TTC549 (cell line): ENCODE measurements around the gene ITGA3.

Experiments used
- FAIRE-seq: peaks from 2 replicates; lab custom pipeline; 2012; peaks lifted over from hg19 to GRCh38; lab: Jason Lieb, UNC

ITGA3 gene

DNA sequence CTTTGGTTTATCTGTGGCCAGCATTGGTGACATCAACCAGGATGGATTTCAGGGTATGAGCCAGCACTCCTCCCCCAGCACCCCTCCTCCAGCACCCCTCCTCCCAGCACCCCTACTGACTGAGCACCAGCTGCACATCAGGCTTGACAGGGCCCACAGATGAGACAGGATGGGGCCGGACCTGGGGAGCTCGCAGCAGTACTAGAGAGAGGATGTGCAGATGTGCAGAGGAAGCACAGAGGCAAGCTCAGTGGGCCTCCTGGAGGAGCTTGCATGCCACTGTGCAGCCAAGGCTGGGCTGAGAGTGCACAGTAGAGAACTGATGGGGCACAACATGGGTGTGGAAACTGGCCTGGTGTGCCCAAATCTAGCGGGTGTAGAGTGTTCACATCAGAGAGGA is 16.2 kb downstream of the ITGA3 start:
- FAIRE-seq = no peak

DNA sequence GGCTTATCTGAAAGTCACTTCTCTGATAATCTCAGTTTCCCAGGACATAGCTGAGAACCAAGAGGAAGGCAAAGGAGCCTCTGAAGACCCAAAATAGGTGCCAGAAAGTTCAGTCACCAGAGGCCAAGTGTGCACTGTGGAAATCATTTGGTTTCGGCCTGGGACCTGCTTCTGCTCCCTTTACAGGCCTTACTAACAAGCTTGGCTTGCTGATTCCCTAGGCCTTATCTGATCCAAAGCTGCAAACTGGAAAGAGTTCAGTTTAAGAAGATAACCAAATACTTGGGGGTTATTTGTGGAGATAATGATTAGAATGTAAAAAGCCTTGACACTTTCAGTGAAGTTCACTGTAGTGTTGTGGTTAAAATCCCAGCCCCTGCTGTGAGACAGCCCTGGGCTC is 17.0 kb downstream of the ITGA3 start:
- FAIRE-seq = no peak

DNA sequence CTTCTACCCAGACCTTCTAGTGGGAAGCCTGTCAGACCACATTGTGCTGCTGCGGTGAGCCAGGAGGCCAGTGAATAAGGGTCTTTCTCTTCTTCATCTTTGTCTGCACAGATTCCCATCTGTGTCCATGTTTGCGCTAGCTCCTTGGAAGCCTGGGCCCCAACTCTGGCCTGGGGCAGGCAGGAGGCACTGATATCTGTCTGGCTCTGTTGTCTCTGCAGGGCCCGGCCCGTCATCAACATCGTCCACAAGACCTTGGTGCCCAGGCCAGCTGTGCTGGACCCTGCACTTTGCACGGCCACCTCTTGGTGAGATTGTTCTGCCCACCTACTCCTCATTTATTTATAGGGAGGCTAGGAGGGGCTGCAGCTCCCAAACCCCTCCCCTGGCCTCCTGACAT is 18.3 kb downstream of the ITGA3 start:
- no peak for FAIRE-seq

DNA sequence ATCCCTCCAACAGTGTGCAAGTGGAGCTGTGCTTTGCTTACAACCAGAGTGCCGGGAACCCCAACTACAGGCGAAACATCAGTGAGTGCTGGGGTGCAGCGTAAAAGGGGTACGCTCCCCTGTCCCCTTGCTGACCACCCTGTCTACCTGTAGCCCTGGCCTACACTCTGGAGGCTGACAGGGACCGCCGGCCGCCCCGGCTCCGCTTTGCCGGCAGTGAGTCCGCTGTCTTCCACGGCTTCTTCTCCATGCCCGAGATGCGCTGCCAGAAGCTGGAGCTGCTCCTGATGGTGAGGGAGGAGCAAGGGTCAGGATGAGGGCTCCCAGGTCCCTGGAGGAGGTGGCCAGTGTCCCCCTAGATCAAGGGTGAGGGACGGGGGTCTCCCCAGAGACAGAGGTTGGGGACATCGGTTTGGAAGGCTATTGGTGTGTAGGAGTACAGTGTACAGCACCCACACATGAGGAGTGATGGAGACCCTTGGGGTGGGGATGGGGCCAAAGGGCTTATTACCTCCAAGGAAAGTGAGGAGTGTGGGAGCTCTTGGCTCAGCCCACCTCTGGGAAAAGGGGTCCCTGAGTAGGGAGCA is 19.6 kb downstream of the ITGA3 start:
- no peak for FAIRE-seq

DNA sequence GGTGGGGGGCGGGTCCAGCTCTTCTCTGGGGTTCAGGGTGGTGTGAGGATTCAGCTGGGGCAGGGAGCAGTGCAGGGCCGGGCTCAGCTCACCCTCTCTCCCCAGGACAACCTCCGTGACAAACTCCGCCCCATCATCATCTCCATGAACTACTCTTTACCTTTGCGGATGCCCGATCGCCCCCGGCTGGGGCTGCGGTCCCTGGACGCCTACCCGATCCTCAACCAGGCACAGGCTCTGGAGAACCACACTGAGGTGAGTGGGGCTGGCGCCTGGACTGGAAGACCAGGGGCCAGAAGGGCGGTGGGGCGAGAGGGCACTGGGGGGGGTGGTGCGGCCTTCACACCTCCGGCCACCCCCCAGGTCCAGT is 20.3 kb downstream of the ITGA3 start:
- FAIRE-seq = no peak

DNA sequence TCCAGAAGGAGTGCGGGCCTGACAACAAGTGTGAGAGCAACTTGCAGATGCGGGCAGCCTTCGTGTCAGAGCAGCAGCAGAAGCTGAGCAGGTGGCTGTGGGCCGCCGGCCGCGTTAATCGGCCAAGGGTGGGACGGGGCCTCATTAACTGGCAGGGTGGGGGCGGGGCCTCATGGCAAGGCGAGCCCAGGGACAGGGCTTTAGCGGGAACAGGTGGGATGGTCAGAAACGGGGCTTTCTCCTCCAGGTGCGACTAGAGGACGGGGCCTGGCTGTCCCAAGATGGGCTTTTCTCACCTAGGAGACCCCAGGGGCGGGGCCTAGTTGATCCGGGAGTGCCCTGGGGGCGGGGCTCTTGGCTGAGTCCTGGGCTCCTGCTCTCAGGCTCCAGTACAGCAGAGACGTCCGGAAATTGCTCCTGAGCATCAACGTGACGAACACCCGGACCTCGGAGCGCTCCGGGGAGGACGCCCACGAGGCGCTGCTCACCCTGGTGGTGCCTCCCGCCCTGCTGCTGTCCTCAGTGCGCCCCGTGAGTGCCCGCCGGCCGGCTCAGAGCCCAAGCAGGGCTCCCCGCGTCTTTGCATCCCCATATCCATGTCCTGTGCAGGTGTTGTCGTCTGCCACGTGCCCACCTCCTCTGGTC is 20.8 kb downstream of the ITGA3 start:
- FAIRE-seq = no peak

DNA sequence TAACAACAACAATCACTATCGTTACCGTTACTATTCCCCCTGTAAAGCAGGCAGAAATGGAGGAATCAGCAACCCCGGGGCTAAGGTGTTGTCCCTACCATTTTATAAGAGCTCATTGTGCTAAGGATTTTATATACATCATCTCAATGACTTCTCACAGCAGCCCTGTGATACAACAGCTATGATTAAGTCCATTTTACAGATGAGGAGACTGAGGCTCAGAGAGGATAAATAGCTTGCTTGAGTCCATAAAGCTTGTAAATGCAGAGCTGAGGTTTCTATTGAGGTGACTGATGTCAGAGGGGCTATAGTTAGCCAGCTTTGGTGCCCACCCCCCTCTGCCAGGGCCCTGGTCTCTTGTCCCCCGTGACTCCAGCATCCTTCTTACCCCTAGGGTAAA is 22.5 kb downstream of the ITGA3 start:
- no peak for FAIRE-seq

DNA sequence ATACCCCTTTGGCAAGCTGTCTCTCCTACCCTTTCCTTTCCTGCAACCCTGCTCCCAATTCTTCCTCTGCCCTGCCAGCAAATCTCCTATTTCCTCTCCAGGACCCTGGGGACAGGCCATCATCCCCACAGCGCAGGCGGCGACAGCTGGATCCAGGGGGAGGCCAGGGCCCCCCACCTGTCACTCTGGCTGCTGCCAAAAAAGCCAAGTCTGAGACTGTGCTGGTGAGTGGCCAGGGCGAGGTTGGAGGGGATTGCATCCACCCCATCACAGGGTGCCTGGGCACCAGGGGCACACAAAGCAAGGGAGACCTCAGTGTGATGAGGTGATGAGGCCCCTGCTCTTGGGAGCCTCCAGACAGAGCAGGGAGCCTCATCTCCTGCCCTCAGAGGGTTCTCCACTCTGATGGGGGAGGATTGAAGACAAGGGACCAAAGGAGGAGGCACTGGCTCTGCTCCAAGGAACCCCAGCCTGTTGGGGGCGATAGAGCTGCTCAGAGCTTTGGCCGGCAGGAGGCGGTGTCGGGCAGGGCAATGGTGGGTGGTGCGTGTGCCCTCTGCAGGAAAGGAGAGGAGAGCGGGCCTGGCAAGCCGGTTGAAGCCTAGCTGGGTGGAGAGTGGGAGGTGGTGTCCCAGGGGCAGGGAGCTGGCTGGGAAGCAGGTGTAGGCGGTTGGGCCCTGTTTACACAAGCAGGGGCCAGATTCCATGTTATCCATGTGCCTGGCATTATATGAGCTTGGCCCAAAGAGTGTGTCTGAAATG is 23.6 kb downstream of the ITGA3 start:
- no peak for FAIRE-seq

DNA sequence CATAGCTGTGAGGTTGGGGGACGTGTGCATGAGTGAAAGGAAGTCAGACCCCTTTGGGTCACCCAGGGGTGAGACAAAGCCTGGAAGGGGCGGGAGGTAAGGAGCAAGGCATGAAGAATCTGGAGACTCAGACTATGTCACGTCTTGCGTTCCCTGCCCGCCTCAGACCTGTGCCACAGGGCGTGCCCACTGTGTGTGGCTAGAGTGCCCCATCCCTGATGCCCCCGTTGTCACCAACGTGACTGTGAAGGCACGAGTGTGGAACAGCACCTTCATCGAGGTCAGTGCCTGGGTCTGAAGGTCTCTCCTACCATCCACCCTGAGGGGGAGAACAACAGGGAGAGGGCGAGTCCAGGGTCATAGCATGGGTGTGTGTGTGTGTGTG is 24.2 kb downstream of the ITGA3 start:
- no peak for FAIRE-seq

DNA sequence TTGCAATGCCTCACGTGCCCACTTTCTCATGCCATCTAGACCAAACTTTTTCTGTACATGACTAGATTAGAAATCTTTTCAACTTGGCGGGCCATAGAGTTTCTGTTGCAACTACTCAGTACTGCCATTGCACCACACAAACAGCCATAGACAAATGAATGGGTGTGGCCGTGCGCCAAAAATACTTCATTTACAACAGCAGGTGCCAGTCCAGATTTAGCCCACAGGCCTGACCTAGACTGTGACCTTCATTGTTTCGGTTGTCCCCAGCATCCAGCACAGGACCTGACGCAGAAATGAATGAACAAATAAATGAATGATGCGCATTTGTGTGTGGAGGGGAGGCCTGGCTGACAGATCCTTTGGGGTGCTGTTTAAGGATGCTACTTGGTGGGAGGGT is 24.9 kb downstream of the ITGA3 start:
- FAIRE-seq = no peak

DNA sequence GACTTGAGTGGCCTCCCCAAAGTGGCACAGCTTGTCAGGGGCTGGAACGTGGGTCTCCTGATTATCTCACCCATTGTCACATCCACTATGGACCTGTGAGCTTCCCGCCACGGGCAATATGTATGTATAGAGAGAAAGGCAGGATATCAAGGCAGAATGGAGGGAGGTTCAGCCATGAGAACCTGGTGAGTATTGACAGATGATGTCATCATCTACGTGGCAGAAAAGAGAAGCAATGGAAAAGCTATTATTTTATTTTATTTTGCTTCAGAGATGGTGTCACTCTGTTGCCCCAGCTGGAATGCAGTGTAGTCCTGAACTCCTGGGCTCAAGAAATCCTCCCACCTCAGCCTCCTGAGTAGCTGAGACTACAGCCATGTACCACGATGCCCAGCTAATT is 25.8 kb downstream of the ITGA3 start:
- FAIRE-seq = no peak

DNA sequence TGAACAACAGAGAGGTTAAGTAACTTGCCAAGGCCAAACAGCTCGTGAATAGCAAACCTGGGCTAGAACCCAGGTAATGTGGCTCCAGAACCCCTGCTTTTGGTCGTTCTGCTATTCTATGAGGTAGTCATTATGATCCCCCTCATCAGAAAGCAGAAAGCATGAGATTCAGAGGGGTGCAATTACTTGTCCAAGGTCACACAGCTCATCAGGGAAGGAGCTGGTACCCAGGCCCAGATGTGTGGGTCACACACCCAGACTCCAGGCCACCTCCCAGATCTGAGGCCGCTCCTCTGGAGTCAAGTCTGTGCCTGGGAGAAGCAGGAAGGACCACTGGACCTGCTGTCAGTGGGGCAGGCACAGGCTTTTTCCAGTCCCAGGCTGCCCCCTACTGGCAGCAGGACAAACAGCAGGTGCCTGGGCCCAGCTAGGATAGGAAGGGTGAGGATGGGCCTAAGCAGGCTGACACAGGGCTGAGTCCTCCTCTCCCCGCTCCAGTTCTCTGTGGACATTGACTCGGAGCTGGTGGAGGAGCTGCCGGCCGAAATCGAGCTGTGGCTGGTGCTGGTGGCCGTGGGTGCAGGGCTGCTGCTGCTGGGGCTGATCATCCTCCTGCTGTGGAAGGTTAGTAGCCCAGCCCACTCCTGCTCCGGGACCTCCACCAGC is 31.5 kb downstream of the ITGA3 start:
- FAIRE-seq = no peak

DNA sequence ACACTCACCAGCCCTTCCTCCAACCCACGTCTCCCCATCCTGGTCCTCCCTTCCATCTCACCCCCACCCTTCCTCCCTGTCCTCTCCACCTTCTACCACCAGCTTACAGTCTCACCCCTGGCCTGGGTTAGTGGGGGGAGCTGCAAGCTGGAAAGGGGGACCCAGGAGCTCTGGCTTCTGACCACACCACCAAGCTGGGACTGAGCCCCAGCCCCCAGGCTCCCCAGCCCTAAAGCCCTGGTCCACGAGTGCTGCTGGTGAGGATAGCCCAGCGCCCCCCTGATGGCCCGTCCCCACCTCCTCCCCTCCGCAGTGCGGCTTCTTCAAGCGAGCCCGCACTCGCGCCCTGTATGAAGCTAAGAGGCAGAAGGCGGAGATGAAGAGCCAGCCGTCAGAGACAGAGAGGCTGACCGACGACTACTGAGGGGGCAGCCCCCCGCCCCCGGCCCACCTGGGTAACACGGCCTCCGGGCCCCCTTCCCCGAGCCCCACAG is 32.0 kb downstream of the ITGA3 start:
- FAIRE-seq = no peak

DNA sequence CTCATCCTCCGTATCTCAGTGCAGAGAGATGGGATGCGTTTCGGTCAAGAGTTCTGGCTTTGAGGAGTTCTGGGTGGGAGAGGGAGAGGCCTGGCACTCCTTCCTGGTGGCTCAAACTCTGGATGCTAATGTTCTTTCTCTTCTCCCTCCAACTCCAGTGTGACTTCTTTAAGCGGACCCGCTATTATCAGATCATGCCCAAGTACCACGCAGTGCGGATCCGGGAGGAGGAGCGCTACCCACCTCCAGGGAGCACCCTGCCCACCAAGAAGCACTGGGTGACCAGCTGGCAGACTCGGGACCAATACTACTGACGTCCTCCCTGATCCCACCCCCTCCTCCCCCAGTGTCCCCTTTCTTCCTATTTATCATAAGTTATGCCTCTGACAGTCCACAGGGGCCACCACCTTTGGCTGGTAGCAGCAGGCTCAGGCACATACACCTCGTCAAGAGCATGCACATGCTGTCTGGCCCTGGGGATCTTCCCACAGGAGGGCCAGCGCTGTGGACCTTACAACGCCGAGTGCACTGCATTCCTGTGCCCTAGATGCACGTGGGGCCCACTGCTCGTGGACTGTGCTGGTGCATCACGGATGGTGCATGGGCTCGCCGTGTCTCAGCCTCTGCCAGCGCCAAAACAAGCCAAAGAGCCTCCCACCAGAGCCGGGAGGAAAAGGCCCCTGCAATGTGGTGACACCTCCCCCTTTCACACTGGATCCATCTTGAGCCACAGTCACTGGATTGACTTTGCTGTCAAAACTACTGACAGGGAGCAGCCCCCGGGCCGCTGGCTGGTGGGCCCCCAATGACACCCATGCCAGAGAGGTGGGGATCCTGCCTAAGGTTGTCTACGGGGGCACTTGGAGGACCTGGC is 33.3 kb downstream of the ITGA3 start:
- FAIRE-seq = no peak

DNA sequence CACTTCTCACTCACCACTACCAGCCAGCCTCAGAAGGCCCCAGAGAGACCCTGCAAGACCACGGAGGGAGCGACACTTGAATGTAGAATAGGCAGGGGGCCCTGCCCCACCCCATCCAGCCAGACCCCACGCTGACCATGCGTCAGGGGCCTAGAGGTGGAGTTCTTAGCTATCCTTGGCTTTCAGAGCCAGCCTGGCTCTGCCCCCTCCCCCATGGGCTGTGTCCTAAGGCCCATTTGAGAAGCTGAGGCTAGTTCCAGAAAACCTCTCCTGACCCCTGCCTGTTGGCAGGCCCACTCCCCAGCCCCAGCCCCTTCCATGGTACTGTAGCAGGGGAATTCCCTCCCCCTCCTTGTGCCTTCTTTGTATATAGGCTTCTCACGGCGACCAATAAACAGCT is 34.2 kb downstream of the ITGA3 start:
- no peak for FAIRE-seq

DNA sequence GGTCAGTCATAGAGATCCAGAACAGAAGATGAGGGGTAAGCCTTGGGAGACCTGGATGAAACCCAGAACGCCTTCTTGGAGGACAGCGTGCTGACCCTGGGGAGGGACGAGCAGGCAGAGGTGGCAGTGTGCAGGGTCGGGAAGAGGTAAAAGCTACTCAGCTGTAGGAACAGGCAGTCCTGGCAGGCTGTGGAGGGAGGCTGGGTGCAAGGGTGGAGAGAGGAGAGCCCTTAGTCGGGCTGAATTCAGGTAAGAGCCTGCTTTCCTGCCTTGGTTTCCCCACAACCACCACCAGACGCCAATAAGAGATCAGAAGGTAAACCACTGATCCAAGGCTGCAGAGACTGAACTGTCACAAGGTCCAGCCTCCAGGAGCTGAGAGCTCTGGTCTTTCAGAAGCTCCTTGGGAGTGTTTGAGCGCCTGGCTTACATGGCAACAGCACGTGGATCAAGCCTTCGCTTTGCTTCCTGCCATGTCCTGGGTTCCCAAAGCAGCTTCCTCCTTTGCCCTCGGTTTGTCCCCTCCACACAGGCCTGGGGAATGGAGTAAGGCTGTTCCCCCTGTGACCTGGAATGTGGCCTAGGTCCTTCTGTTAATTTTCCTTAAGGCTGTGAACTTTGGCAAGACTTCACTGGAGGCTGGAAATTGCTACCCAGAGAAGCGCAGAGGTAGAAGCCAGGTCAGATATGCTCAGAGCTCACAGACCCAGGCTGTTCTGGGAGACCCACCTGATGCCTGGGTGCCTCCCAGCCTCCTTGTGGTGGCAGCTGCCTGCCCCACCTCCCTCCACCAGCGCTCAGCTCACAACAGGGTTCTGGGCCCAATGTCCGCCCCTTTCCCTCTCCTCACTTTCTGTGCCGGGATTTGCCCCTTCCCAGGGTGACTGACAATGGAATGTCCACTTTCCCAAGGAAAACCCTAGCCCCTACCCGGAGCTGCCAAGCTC is 35.3 kb downstream of the ITGA3 start:
- FAIRE-seq = no peak

DNA sequence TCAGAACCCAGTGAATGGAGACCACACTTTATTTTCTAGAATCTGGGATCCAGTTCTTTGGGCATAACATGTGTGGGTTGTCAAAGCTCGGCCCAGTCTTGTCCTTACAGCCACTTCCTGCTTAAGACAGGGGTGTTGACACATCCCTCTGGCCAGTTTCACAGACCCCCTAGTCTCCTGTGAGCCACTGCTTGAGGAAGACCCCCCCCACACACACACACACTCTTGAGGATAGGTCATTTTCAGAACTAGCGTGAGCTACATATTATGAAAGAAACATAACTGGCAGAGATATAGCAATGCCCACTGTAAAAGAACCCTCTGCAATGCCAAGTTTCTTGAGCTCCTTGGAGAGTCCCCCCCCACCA is 36.0 kb downstream of the ITGA3 start:
- no peak for FAIRE-seq

DNA sequence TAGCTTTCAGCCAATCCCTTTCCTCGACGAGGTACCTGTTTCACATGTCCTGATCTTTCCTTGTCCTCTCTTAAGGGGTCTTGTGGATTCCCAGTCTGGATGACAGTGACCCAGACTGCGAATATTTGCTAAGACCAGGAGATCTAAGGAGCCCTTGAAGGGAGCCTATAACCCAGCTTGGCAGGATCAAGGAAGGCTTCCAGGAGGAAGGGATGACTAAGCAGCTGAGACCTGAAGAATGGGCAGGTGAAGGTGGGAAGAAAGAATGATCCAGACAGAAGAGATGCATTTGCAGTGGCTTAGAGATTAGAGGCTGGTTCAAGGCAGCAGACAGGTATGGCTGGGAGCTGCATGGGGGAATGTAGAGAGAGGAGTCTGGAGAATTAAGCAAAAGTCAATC is 37.3 kb downstream of the ITGA3 start:
- no peak for FAIRE-seq

DNA sequence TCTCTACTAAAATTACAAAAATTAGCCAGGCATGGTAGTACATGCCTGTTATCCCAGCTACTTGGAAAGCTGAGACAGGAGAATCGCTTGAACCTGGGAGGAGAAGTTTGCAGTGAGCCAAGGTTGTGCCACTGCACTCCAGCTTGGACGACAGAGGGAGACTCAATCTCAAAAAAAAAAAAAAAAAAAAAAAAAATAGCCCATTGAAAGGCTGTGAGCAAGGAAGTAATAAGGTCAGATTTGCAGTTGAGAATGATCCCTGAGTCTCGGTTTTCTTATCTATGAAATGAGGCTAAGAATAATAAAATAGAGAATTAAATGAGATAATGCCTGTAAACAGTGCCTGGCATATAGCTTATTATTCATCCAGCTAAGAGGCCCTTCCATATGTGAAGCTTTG is 37.9 kb downstream of the ITGA3 start:
- no peak for FAIRE-seq

DNA sequence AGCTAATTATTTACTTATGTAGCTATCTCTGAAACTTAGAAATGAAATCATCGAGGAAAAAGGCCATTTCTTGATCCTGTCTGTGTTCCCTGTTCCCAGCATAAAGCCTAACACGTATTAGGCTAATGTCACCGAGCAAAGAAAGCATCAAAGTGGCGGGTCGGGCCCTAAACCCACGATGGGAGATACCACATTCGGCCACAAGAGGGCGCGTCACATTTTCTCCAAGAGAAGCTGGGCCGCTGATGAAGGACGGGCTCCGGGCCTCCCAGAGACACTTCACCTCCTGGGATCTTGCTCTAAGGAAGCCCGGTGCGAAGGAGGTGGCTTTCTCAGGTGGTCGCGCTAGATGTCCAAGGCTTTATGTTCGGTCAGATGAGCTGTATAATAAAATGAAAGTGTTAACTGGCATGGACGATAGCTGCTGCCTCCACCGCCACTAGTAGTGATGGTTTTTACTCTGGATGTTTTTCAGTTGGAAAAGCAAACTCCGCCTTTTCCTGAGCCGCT is 38.4 kb downstream of the ITGA3 start:
- FAIRE-seq = no peak
